HG02759 (cell line): ENCODE measurements around the gene PARP3.
"Not testable (repeated sequence)": the region's sequence is repeated elsewhere in the genome, so short reads cannot be mapped to it uniquely, and the experiment has no call there.

Experiments
- ATAC-seq: cut with Tn5 transposase; IDR thresholded peaks from one replicate; pipeline ENCODE4 v1.9.1; 2021; ENCODE audit warnings: mild to moderate bottlenecking, moderate library complexity; ENCODE audit not compliant: unreplicated experiment

PARP3 gene

GRCh38 chr3:51941798-51942602 lies at the start of gene PARP3, which contains the start of gene RRP9:
Gene PARP3 (plus strand): TSS chr3:51942363. CDS start chr3:51943356, 993 bp downstream.
Gene RRP9 (minus strand): TSS chr3:51941904. CDS start chr3:51941867, 37 bp downstream.
- ATAC-seq: peak; percentile 88

- ATAC-seq: no peak
Observed at GRCh38 chr3:51894391-51894790, 47.8 kb upstream of the PARP3 start.

GRCh38 chr3:51894939-51895338 lies 47.2 kb upstream of the PARP3 start:
- ATAC-seq: no peak

- ATAC-seq: no peak
Observed at GRCh38 chr3:51896607-51897305, 45.4 kb upstream of the PARP3 start.

GRCh38 chr3:51897391-51897790 lies 44.8 kb upstream of the PARP3 start:
- no peak for ATAC-seq

- ATAC-seq: not testable (repeated sequence)
Observed at GRCh38 chr3:51900043-51900442, 42.1 kb upstream of the PARP3 start.

- ATAC-seq: not testable (repeated sequence)
Observed at GRCh38 chr3:51902361-51902760, 39.8 kb upstream of the PARP3 start.

- ATAC-seq: no peak
Observed at GRCh38 chr3:51904034-51904823, 37.9 kb upstream of the PARP3 start.

- no peak for ATAC-seq
Observed at GRCh38 chr3:51908026-51908425, 34.1 kb upstream of the PARP3 start.

GRCh38 chr3:51916418-51916817 lies 25.7 kb upstream of the PARP3 start:
- no peak for ATAC-seq

GRCh38 chr3:51921081-51921578 lies 21.0 kb upstream of the PARP3 start:
- no peak for ATAC-seq

GRCh38 chr3:51927061-51927977 lies 14.8 kb upstream of the PARP3 start:
- no peak for ATAC-seq

GRCh38 chr3:51928438-51928837 lies 13.7 kb upstream of the PARP3 start:
- ATAC-seq: no peak

- ATAC-seq: not testable (repeated sequence)
Observed at GRCh38 chr3:51928981-51929380, 13.2 kb upstream of the PARP3 start.

- no peak for ATAC-seq
Observed at GRCh38 chr3:51929420-51930003, 12.7 kb upstream of the PARP3 start.

GRCh38 chr3:51930439-51930838 lies 11.7 kb upstream of the PARP3 start:
- ATAC-seq: no peak

GRCh38 chr3:51931756-51932155 lies 10.4 kb upstream of the PARP3 start:
- ATAC-seq: no peak

- no peak for ATAC-seq
Observed at GRCh38 chr3:51932471-51933370, 9.4 kb upstream of the PARP3 start.
